ENCODE measurements around the gene RLN3.
"Not testable (repeated sequence)": the region's sequence is repeated elsewhere in the genome, so short reads cannot be mapped to it uniquely, and the experiment has no call there.

Gene RLN3

GRCh38 chr19:14003251-14004055 lies 24.5 kb upstream of the RLN3 start:
- no peaks in the 10 kb centered on the region for H3K27me3 Mint-ChIP-seq
- H3K4me3 Mint-ChIP-seq: peak overlapping the region; percentile 47
- ATAC-seq: no peak
- H3K36me3 Mint-ChIP-seq: peaks cover 6% of the 10 kb centered on the region
- peaks cover 65% of the 10 kb centered on the region for H3K4me1 Mint-ChIP-seq
- H3K27ac Mint-ChIP-seq: peak overlapping the region; percentile 97
- H3K9me3 Mint-ChIP-seq: no peaks in the 10 kb centered on the region

GRCh38 chr19:14004619-14005348 lies 23.2 kb upstream of the RLN3 start:
- H3K9me3 Mint-ChIP-seq: no peaks in the 10 kb centered on the region
- ATAC-seq: no peak
- peak overlapping the region; percentile 78 for H3K4me3 Mint-ChIP-seq

GRCh38 chr19:14005349-14006084 lies 22.4 kb upstream of the RLN3 start:
- ATAC-seq: peak; percentile 77
- Mint-ChIP-seq H3K9me3 (no peaks in the 10 kb centered on the region), H3K4me3 (peak overlapping the region; percentile 92), H3K27ac (peak overlapping the region; percentile 97), H3K27me3 (no peaks in the 10 kb centered on the region), H3K4me1 (peaks cover 60% of the 10 kb centered on the region), H3K36me3 (no peaks in the 10 kb centered on the region)

More at GRCh38 chr19:14004619-14005348, 23.2 kb upstream of the RLN3 start:
- Mint-ChIP-seq H3K27ac (peak overlapping the region; percentile 97), H3K4me1 (peaks cover 65% of the 10 kb centered on the region), H3K36me3 (no peaks in the 10 kb centered on the region), H3K27me3 (no peaks in the 10 kb centered on the region)

DNA sequence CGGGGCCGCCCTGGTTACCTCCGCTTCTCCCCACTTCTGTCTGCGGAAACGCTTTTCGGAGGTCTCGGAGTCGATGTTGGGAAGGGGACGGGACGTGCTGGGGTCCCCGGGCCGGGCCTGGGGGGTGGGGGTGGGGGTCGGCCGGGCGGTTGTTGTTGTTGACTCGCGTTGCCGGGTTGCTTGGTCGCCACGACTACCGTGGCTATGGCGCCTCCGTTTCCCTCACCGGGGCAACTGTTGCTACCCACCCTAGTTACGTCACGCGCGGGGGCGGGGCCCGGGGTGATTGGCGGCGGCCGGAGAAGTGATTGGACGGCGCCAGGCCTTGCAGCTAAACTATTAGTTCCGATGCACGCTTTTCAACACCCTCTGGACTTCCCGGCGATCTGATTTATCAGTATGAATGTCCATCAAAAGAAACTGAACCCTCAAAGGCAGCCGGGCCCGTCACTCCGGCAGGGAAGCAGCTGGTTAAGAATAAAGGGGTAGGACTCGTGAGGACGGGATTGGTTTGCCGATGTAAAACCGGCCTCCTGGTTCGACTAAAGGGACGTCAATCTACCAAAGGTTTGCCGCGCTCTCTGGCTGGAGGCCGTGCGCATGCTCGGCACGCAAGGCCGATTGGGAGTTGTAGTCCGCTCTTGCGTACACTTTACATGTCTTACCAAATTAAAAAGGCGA lies 21.7 kb upstream of the RLN3 start, which contains the start of gene RFX1:
TSS of gene RFX1 (minus strand) at position 236 of the 681 bp plus-strand sequence. CDS start 12,477 bp downstream, outside the sequence.
- peak within 1 kb of the TSS; percentile 92 for H3K4me3 Mint-ChIP-seq

DNA sequence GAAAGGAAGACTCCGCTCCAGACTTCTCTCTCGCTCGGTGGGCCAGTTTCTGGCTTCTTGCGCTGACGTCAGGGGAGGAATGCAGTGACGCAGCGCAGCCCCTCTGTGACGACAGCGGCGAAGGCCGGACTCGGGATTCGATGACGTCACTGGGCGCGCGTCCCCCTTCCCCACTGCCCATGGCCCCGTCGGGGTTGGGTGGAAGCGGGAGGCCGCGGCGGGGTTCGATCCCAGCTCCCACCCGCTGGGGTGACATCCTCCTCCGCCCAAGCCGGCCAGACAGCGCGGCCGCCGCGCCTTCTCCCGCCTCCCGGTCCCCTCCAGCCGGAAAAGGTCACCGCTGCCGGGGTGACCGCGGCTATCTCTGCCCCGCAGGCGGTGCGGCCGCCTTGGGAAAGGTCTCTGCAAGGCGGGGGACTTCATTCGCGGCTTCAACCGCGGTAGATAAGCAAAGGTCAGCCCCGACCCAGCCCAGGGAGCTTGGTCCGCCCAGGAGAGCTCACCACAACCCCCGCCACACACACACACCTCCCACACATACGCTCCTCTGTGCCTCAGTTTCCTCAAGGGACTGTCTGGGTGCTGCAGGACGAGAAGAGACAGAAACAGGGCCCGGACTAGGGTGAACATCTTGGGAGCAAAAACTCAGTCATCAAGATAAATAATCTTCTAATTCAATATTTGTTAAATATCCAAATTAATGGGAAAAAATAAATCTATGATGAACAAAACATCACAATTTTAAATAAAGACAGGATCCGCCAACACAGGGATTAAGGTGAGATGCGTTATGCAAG lies 21.0 kb upstream of the RLN3 start:
- H3K27ac Mint-ChIP-seq: peak overlapping the region; percentile 97
- peak overlapping the region; percentile 92 for H3K4me3 Mint-ChIP-seq
- H3K27me3 Mint-ChIP-seq: no peaks in the 10 kb centered on the region
- no peaks in the 10 kb centered on the region for H3K9me3 Mint-ChIP-seq
- peak; percentile 49 for ATAC-seq
- H3K36me3 Mint-ChIP-seq: no peaks in the 10 kb centered on the region
- peaks cover 46% of the 10 kb centered on the region for H3K4me1 Mint-ChIP-seq

More for the DNA sequence above, 21.7 kb upstream of the RLN3 start, which contains the start of gene RFX1:
- Mint-ChIP-seq H3K4me1 (peaks cover 53% of the 10 kb centered on the region), H3K27ac (peak within 1 kb of the TSS; percentile 97), H3K27me3 (no peaks in the 10 kb centered on the region), H3K36me3 (no peaks in the 10 kb centered on the region), H3K9me3 (no peaks in the 10 kb centered on the region)
- ATAC-seq: peak; percentile 91

DNA sequence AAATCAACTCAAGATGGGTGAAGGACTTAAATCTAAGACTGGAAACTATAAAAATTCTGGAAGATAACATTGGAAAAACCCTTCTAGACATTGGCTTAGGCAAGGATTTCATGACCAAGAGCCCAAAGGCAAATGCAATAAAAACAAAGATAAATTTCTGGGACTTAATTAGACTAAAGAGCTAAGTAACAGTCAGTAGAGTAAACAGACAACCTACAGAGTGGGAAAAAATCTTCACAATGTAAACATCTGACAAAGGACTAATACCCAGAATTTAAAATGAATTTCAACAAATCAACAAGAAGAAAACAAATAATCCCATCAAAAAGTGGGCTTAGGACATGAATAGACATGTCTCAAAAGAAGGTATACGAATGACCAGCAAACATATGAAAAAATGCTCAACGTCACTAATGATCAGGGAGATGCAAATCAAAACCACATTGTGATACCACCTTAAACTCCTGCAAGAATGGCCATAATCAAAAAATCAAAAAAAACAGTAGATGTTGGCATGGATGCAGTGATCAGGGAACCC lies 15.5 kb upstream of the RLN3 start:
- Mint-ChIP-seq H3K4me1 (peaks cover 35% of the 10 kb centered on the region), H3K4me3 (no peak overlapping the region), H3K27me3 (no peaks in the 10 kb centered on the region), H3K27ac (no peak overlapping the region), H3K36me3 (no peaks in the 10 kb centered on the region), H3K9me3 (no peaks in the 10 kb centered on the region)
- no peak for ATAC-seq

DNA sequence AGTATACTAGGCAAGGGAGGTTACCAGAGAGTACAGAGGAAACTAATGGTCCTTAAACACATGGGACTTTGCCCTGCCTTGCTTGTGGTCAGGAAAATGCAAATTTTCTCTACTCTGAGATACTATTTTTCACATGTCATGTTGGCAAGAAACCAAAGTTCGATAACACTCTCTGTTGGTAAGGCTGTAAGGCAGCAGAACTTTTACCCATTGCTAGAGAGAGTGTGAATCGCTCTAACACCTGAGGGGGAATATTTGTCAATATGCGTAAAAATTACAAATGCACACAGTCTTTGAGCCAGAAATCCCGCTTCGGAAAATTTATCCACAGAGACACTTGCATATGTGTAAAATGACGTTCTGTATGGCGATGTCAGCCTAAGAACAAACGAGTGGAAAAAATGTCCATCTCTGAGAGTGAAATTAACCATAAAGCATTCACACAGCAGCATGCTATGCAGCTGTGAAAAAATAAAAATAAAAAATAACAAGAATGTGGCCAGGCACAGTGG lies 12.4 kb upstream of the RLN3 start:
- Mint-ChIP-seq H3K4me3 (peak overlapping the region; percentile 41), H3K27ac (peak overlapping the region; percentile 81), H3K4me1 (peaks cover 49% of the 10 kb centered on the region), H3K27me3 (no peaks in the 10 kb centered on the region), H3K36me3 (no peaks in the 10 kb centered on the region), H3K9me3 (no peaks in the 10 kb centered on the region)
- ATAC-seq: peak; percentile 94

- no peaks in the 10 kb centered on the region for H3K27me3 Mint-ChIP-seq
- H3K36me3 Mint-ChIP-seq: no peaks in the 10 kb centered on the region
- H3K27ac Mint-ChIP-seq: peak overlapping the region; percentile 62
- H3K9me3 Mint-ChIP-seq: no peaks in the 10 kb centered on the region
- ATAC-seq: peak; percentile 46
- H3K4me3 Mint-ChIP-seq: peak overlapping the region; percentile 69
- peaks cover 47% of the 10 kb centered on the region for H3K4me1 Mint-ChIP-seq
Measured at GRCh38 chr19:14019100-14019499, 8.8 kb upstream of the RLN3 start.

DNA sequence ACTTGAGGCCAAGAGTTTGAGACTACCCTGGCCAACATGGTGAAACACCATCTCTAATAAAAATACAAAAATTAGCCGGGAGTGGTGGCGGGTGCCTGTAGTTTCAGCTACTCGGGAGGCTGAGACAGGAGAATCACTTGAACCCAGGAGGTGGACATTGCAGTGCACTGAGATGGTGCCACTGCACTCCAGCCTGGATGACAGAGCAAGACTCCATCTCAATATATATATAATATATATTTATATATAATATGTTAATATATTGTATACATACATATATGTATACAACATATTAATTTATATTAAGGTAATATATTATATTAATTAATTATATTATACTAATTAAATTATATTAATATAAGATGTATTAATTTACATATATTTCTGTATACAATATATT lies 8.2 kb upstream of the RLN3 start:
- H3K9me3 Mint-ChIP-seq, H3K27me3 Mint-ChIP-seq, H3K36me3 Mint-ChIP-seq, H3K4me3 Mint-ChIP-seq, ATAC-seq, H3K27ac Mint-ChIP-seq: not testable (repeated sequence)
- H3K4me1 Mint-ChIP-seq: peaks cover 40% of the 10 kb centered on the region

DNA sequence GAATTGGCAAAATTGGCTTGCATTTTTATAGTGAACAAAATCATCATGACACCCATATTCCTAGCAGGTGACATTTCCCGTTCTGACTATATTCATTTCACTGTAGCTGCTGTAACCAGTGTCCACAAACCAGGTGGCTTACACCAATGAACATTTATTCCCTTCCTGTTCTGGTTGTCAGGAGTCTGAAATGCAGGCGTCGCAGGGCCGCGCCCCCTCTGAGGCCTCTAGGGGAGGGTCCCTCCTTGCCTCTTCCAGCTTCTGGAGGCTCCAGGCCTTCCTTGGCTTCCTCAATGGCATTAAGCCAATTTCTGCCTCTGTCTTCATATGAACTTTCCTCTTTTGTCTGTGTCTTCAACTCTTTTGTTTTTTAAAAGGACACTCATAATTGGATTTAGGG lies 6.5 kb upstream of the RLN3 start:
- Mint-ChIP-seq H3K36me3 (no peaks in the 10 kb centered on the region), H3K4me1 (peaks cover 33% of the 10 kb centered on the region), H3K9me3 (no peaks in the 10 kb centered on the region), H3K27me3 (no peaks in the 10 kb centered on the region), H3K27ac (peak overlapping the region; percentile 61), H3K4me3 (no peak overlapping the region)
- no peak for ATAC-seq

DNA sequence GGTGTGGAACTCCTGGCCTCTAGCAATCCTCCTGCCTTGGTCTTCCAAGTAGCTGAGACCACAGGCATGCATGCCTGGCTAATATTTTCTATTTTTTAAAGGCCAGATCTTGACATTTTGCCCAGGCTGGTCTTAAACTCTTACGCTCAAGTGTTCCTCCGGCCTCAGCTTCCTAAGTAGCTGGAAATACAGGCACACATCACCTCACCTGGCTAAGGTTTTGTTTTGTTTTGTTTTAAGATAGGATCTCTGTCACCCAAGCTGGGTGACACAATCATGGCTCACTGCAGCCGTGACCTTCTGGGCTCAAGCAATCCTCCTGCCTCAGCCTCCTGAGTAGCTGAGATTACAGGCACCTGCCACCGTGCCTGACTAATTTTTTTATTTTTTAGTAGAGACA lies 5.5 kb upstream of the RLN3 start:
- ATAC-seq: no peak
- Mint-ChIP-seq H3K27ac (peak overlapping the region; percentile 61), H3K36me3 (no peaks in the 10 kb centered on the region), H3K4me3 (no peak overlapping the region), H3K9me3 (no peaks in the 10 kb centered on the region), H3K4me1 (peaks cover 31% of the 10 kb centered on the region), H3K27me3 (no peaks in the 10 kb centered on the region)

DNA sequence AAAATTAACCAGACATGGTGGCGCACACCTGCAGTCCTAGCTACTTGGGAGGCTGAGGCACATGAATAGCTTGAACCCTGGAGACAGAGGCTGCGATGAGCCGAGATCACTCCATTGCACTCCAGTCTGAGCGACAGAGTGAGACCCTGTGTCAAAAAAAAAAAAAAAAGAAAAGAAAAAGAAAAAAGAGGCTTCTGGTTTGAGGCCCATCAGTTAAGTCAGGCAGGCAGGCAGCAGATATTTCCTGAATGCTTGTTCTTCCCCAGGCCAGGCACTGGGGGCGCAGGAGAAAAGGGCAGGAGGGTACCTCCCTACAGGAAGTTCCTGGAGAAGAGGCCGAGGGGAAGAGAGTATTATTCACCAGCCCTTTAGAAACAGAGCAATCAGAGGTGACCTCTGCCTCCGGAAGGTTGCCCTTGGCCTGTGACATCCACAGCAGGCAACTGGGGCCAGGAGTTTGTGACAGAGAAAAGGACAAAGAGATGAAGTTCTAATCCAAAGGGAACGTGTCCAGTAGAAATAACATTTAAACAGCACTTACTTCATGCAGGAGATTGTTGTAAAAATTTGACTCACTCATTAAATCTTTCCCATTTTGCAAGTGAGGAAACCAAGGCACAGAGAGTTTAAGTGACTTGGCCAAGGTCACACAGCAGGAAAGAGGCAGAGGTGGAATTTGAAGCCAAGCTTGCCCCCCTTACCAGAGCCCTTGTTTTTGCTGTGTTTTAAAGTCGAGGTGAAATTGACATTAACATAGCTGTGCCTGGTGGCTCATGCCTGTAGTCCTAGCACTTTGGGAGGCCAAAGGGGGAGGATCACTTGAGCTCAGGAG lies 4.3 kb upstream of the RLN3 start:
- peak overlapping the region; percentile 40 for H3K27ac Mint-ChIP-seq
- ATAC-seq: no peak
- no peak overlapping the region for H3K4me3 Mint-ChIP-seq

DNA sequence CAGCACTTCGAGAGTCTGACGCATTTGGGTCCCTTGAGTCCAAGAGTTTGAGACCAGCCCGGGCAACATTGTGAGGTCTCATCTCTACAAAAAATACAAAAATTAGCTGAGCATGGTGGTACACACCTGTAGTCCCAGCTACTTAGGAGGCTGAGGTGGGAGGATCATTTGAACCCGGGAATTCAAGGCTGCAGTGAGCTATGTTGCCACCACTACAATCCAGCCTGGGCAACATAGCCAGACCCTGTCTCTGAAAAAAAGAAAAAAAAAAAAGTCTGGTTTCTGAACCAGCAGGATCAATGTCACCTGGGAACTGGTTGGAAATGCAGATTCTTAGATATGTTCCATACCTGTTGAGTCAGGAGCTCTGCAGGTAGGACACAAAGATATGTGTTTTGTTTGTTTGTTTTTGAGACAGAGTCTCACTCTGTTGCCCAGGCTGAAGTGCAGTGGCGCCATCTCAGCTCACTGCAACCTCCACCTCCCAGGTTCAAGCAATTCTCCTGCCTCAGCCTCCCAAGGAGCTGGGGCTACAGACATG lies 1.2 kb upstream of the RLN3 start:
- peaks cover 32% of the 10 kb centered on the region for H3K4me1 Mint-ChIP-seq

More for the DNA sequence above, 4.3 kb upstream of the RLN3 start:
- H3K9me3 Mint-ChIP-seq: no peaks in the 10 kb centered on the region
- H3K4me1 Mint-ChIP-seq: peaks cover 28% of the 10 kb centered on the region
- H3K27me3 Mint-ChIP-seq: no peaks in the 10 kb centered on the region
- H3K36me3 Mint-ChIP-seq: no peaks in the 10 kb centered on the region

More for the DNA sequence above, 1.2 kb upstream of the RLN3 start:
- H3K36me3 Mint-ChIP-seq, H3K4me3 Mint-ChIP-seq, ATAC-seq, H3K9me3 Mint-ChIP-seq, H3K27ac Mint-ChIP-seq, H3K27me3 Mint-ChIP-seq: not testable (repeated sequence)

Measured in stimulated activated memory B cell treated with anti-CD40 and anti-IgM and Interleukin-4, amounts not matched to agents 10 μg/mL and 1 μg/mL and 100 μg/mL, for 72 hours (primary cell).